ENCODE data around the gene MDGA2. TPM values are rescaled to one million over a fixed set of nuclear protein-coding genes. Genes with fewer than 3 reads are reported as not detected.

Gene MDGA2
- polyA plus RNA-seq, 1 of the 3 experiments (the other 2 are of a cell fraction), result not detected

DNA sequence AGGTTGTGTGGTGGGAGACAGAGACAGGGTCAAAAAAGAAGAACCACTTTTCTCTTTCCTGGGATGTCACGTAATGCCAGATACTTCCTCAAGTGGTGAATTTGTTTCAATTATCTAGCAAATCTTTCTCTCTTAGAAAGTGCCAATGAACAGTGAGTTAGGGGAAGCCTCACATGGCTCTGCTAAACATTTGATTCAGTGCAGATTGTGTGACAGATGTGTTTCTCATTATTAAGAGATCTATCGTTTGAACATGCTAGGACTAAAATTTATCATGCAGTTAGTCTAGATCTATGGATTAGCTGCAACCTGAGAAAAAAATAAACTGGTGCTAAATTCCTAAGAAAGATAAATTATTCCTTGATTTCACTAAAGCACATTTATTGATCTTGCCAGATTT lies 247.8 kb downstream of the MDGA2 start (continued):
- no peak for TF ChIP-seq MXI1 (IDR thresholded peaks at IDR 0.05; ENCODE audit: low read depth, low read length)
- TF ChIP-seq TEAD4 (IDR thresholded peaks at IDR 0.05; ENCODE audit: borderline replicate concordance, insufficient read depth), result no peak
- no peak for TF ChIP-seq TCF12 (IDR thresholded peaks at IDR 0.05)
- no peak for TF ChIP-seq SIN3A (IDR thresholded peaks at IDR 0.05; ENCODE audit: borderline replicate concordance, low read depth, low read length)
- no peak for TF ChIP-seq FOSL2 (IDR thresholded peaks at IDR 0.05; ENCODE audit: borderline replicate concordance, low read depth)

DNA sequence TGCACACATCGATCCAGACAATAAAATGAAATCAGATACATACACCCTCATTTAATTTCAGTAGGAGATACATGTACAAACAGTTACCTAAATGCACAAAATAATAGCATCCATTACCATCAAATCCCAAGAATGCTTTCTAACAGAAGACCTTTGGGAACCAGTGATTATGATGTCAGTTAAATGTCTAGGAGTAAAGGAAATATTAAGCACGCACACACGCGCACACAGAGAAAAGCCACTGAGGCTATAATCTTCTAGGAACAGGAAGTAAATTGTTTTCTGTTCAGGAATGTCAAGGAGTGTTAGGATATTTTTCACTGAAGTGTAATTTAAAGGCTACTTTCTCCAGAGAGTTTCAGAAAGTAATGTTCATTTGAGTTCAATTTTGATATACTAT lies 250.1 kb downstream of the MDGA2 start:
- TF ChIP-seq GATA2 (CRISPR knock-in tag; IDR thresholded peaks at IDR 0.05) (no peak), ELF1 (IDR thresholded peaks at IDR 0.05) (no peak), TAF1 (IDR thresholded peaks at IDR 0.05; ENCODE audit: borderline replicate concordance, low read depth, low read length) (no peak), NRF1 (IDR thresholded peaks at IDR 0.05; ENCODE audit: low read depth, low read length) (no peak), JUND (IDR thresholded peaks at IDR 0.05) (no peak), EP300 (IDR thresholded peaks at IDR 0.05; ENCODE audit: borderline replicate concordance in 1 of 2, low read depth in 1 of 2, low read length in 1 of 2) (no peak), FOSL2 (IDR thresholded peaks at IDR 0.05; ENCODE audit: borderline replicate concordance, low read depth) (no peak), YY1 (IDR thresholded peaks at IDR 0.05; ENCODE audit: low read depth) (no peak), EZH2phosphoT487 (IDR thresholded peaks at IDR 0.05; ENCODE audit: borderline replicate concordance, low read depth) (no peak), SIN3A (IDR thresholded peaks at IDR 0.05; ENCODE audit: borderline replicate concordance, low read depth, low read length) (no peak), CHD2 (IDR thresholded peaks at IDR 0.05; ENCODE audit: low read length, partially characterized antibody) (no peak), RXRA (IDR thresholded peaks at IDR 0.05; ENCODE audit: borderline replicate concordance, low read depth) (no peak)
- TF ChIP-seq, protein P1, sequence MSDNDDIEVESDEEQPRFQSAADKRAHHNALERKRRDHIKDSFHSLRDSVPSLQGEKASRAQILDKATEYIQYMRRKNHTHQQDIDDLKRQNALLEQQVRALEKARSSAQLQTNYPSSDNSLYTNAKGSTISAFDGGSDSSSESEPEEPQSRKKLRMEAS (IDR thresholded peaks at IDR 0.05; ENCODE audit: low read depth), result no peak
- TF ChIP-seq, protein P2, sequence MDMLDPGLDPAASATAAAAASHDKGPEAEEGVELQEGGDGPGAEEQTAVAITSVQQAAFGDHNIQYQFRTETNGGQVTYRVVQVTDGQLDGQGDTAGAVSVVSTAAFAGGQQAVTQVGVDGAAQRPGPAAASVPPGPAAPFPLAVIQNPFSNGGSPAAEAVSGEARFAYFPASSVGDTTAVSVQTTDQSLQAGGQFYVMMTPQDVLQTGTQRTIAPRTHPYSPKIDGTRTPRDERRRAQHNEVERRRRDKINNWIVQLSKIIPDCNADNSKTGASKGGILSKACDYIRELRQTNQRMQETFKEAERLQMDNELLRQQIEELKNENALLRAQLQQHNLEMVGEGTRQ (IDR thresholded peaks at IDR 0.05; ENCODE audit: borderline replicate concordance, low read depth, low read length), result no peak
- TF ChIP-seq, protein P3, sequence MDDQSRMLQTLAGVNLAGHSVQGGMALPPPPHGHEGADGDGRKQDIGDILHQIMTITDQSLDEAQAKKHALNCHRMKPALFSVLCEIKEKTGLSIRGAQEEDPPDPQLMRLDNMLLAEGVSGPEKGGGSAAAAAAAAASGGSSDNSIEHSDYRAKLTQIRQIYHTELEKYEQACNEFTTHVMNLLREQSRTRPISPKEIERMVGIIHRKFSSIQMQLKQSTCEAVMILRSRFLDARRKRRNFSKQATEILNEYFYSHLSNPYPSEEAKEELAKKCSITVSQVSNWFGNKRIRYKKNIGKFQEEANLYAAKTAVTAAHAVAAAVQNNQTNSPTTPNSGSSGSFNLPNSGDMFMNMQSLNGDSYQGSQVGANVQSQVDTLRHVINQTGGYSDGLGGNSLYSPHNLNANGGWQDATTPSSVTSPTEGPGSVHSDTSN (IDR thresholded peaks at IDR 0.05), result no peak
- ChIA-PET POLR2A (no interaction called here), CTCF (no interaction called here)
- Histone ChIP-seq H3K27me3 (ENCODE audit: insufficient read depth) (no peaks in the 10 kb centered on the region), H2AFZ (ENCODE audit: low read depth) (no peak overlapping the region), H3F3A (replicated peaks; ENCODE audit: insufficient read depth) (no peaks in the 10 kb centered on the region), H3K79me2 (ENCODE audit: insufficient read depth) (no peaks in the 10 kb centered on the region), H3K9me2 (no peaks in the 10 kb centered on the region), H3K27ac (ENCODE audit: low read depth in 2 of 2, low read length in 1 of 2) (no peak overlapping the region), H3K4me1 (ENCODE audit: control insufficient read depth in 1 of 2, insufficient read depth in 2 of 2, low read depth in 1 of 2, low read length in 1 of 2) (no peaks in the 10 kb centered on the region), H3K9me3 (no peaks in the 10 kb centered on the region), H3K36me3 (replicated peaks in 1 of 2; ENCODE audit: control insufficient read depth in 1 of 2, insufficient read depth in 2 of 2, low read length in 1 of 2) (no peaks in the 10 kb centered on the region), H4K20me1 (ENCODE audit: insufficient read depth) (no peaks in the 10 kb centered on the region), H3K9ac (no peak overlapping the region), H3K4me2 (no peak overlapping the region), H3K4me3 (ENCODE audit: low read depth in 2 of 2, low read length in 1 of 2) (no peak overlapping the region)
- no peak for DNase-seq
- 1% methylated on average over 4 of the region's 4 CpGs for WGBS (ENCODE audit: low lambda C conversion rate)

Data from SK-N-SH (cell line).